Measurements from ENCODE around the gene PTPN7. TPM values are rescaled to one million over a fixed set of nuclear protein-coding genes. Genes with fewer than 3 reads are reported as not detected.

Gene PTPN7
- total RNA-seq, 4 donors from 2014 or later = 1.3 to 4.3 (median 2.1) TPM

DNA sequence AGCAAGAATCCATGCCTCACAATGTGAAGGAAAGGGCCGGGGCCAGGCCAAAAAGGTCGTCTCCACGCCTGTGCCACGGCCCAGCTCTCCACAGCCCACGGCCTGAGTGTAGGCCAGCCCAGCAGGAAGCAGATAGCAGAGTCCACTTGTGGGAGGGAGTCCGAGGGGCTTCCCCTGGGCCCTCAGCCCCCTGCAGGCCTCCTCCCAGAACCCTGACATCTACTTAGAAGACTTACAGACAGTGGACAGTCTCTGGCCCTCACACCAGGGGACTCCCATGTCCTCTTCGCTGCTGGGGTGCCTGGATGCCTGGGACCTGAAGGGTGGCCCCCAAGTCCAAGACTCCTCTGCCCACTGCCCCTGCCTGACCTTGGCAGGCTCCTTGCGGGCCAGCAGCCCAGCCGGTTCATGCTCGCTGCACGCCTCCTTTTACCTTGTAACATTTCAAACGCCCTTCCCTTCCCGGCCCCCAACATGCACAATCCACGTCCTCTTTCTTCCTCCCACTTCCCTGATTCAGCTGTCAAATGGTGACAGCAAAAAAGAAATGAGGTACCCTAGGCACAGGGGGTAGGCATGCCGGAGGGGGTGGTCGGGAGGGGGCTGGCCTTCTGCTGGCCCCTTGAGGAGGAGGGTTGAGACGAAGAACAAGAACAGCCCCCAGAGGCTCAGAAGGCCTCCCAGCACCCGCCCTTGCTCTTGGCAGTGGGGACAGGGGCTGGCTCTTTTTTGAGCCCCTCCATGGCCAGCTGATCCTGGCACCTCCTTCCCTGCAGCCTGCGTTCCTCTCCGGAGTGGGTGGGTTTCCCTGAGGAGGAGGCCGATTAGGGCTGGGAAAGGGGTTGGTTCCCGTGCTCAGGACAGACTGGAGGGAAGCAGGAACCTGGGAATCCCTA, 997 bp upstream of the PTPN7 start:
- TF ChIP-seq POLR2A (IDR thresholded peaks at IDR 0.05) = no peak
- TF ChIP-seq, protein P1, sequence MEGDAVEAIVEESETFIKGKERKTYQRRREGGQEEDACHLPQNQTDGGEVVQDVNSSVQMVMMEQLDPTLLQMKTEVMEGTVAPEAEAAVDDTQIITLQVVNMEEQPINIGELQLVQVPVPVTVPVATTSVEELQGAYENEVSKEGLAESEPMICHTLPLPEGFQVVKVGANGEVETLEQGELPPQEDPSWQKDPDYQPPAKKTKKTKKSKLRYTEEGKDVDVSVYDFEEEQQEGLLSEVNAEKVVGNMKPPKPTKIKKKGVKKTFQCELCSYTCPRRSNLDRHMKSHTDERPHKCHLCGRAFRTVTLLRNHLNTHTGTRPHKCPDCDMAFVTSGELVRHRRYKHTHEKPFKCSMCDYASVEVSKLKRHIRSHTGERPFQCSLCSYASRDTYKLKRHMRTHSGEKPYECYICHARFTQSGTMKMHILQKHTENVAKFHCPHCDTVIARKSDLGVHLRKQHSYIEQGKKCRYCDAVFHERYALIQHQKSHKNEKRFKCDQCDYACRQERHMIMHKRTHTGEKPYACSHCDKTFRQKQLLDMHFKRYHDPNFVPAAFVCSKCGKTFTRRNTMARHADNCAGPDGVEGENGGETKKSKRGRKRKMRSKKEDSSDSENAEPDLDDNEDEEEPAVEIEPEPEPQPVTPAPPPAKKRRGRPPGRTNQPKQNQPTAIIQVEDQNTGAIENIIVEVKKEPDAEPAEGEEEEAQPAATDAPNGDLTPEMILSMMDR (IDR thresholded peaks at IDR 0.05) = no peak
- H3K36me3 ChIP-seq = no peaks in the 10 kb centered on the region
- 86 to 88% methylated on average over 20 to 22 of the region's 22 CpGs for WGBS, 2 donors
- no peaks in the 10 kb centered on the region for H3K9me3 ChIP-seq
- DNase-seq = no peak
- H3K27ac ChIP-seq = no peak overlapping the region
- H3K4me3 ChIP-seq (replicated peaks in 1 of 3) = no peak overlapping the region
- H3K4me1 ChIP-seq = no peaks in the 10 kb centered on the region
- intact Hi-C loops (cut with DNase I) = no loop called here
- H3K27me3 ChIP-seq = no peaks in the 10 kb centered on the region

- TF ChIP-seq POLR2A (IDR thresholded peaks at IDR 0.05) = no peak
- TF ChIP-seq, protein P1 (IDR thresholded peaks at IDR 0.05) = no peak
- H3K27ac ChIP-seq = no peak overlapping the region
- no peaks in the 10 kb centered on the region for H3K27me3 ChIP-seq
- no peaks in the 10 kb centered on the region for H3K9me3 ChIP-seq
- H3K36me3 ChIP-seq = no peaks in the 10 kb centered on the region
- intact Hi-C loops (cut with DNase I) = no loop called here
- no peak overlapping the region for H3K4me3 ChIP-seq (replicated peaks in 1 of 3)
- peaks cover 6 to 10% of the 10 kb centered on the region in 2 donors for H3K4me1 ChIP-seq
- 86 to 91% methylated on average over 14 to 16 of the region's 16 CpGs for WGBS, 2 donors
- peak in 1 of 2 donors; percentile 15 for DNase-seq
Observed at GRCh38 chr1:202159534-202160371, 649 bp downstream of the PTPN7 start.

DNA sequence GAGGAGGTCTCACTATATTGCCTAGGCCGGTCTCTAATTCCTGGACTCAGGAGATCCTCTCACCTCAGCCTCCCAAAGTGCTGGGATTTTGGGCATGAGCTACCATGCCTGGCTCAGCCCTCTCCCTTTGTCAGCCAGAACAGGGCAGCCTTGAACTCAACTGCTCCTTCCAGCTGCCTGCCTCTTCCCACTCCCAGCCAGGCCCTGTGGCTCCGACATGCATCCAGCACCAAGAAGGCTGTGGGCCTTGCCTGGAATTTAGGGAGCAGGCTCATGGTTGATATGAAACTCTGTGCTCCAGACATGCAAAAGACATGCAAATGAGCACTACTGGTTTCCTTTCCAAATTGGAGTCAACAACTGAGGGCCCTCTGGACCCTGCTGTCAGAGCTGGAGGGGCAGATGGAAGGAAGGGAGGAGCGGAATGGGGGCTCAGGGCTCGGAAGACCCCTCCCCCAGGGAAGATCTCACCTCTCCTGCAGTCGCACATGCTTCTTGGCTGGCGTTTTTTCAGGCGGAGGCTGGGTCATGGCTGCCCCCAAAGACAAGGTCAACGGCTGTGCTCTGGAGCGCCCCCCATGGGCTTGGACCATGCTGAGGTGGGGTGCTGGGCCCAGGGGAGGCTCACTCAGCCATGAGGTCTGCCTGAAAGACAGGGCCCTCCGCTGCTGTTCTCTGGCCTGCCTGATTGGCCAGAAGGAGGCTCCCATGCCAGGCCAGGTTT, 1.4 kb downstream of the PTPN7 start:
- Histone ChIP-seq H3K36me3 (no peaks in the 10 kb centered on the region), H3K27me3 (no peaks in the 10 kb centered on the region), H3K27ac (no peak overlapping the region), H3K4me1 (peaks cover 6 to 12% of the 10 kb centered on the region in 2 donors), H3K9me3 (no peaks in the 10 kb centered on the region), H3K4me3 (replicated peaks in 1 of 3) (no peak overlapping the region)
- no peak for TF ChIP-seq POLR2A (IDR thresholded peaks at IDR 0.05)
- TF ChIP-seq, protein P1 (IDR thresholded peaks at IDR 0.05) = no peak
- intact Hi-C loops (cut with DNase I) = no loop called here
- WGBS, 2 donors = 85 to 86% methylated on average over 5 to 10 of the region's 10 CpGs
- DNase-seq = no peak

DNA sequence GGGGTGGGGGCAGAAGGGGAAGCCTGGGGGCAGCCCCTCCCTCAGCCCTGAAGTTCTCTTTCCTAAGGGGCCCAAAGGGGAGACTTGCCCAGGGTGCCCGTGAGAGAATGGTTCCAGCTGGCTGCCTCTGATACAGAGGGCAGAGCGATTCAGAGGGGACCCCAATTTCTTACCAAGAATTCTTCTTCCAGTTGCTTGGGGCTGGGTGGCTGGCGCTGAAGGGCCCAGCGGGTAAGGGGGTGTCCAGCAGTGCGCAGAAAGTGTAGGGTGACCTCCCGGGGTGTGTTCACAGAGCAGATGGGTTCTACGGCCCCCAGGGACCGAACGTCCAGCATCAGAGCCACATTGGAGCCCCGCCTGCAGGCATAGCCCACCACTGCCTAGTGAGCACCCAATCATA, 2.5 kb downstream of the PTPN7 start:
- Histone ChIP-seq H3K4me1 (peaks cover 6 to 12% of the 10 kb centered on the region in 2 donors), H3K36me3 (no peaks in the 10 kb centered on the region), H3K27me3 (no peaks in the 10 kb centered on the region), H3K9me3 (no peaks in the 10 kb centered on the region), H3K4me3 (replicated peaks in 1 of 3) (no peak overlapping the region), H3K27ac (no peak overlapping the region)
- no peak for TF ChIP-seq POLR2A (IDR thresholded peaks at IDR 0.05)
- TF ChIP-seq, protein P1 (IDR thresholded peaks at IDR 0.05) = no peak
- 85 to 93% methylated on average over 10 of the region's 10 CpGs for WGBS, 2 donors
- intact Hi-C loops (cut with DNase I) = no loop called here
- DNase-seq = no peak
